Hepatocyte (in vitro differentiated cells): Measurements from ENCODE around the gene SLC16A7. TPM values are rescaled to one million over a fixed set of nuclear protein-coding genes. Genes with fewer than 3 reads are reported as not detected.

Experiments
- DNase-seq: peaks from one replicate; pipeline ENCODE4 v3.0.0-alpha.2; 2016; ENCODE audit warnings: low spot score
- H2AFZ ChIP-seq: fragments of 200-600 bp; sonication (generic); 2 replicates; pipeline ENCODE4 v1.6.0; 2016; ENCODE audit warnings: antibody characterized with exemption, mild to moderate bottlenecking
- H3K27ac ChIP-seq: fragments of 200-600 bp; sonication (generic); 2 replicates; pipeline ENCODE4 v1.5.1; 2016; ENCODE audit warnings: mild to moderate bottlenecking
- H3K27me3 ChIP-seq: fragments of 200-600 bp; sonication (generic); 2 replicates; pipeline ENCODE4 v1.6.1; 2016
- H3K36me3 ChIP-seq: fragments of 200-600 bp; sonication (generic); replicated peaks from 2 replicates; pipeline ENCODE4 v1.5.1; 2016; ENCODE audit warnings: low read depth; ENCODE audit not compliant: insufficient read depth
- H3K4me1 ChIP-seq: fragments of 200-600 bp; sonication (generic); 2 replicates; pipeline ENCODE4 v1.5.1; 2016; ENCODE audit warnings: mild to moderate bottlenecking, moderate library complexity; ENCODE audit not compliant: insufficient read depth
- H3K4me2 ChIP-seq: fragments of 200-600 bp; sonication (generic); 2 replicates; pipeline ENCODE4 v1.6.0; 2016
- H3K4me3 ChIP-seq: fragments of 200-600 bp; sonication (generic); 2 replicates; pipeline ENCODE4 v1.5.1; 2016; ENCODE audit warnings: mild to moderate bottlenecking
- H3K79me2 ChIP-seq: fragments of 200-600 bp; sonication (generic); 2 replicates; pipeline ENCODE4 v1.6.0; 2017; ENCODE audit warnings: mild to moderate bottlenecking
- H3K9me2 ChIP-seq: fragments of 200-600 bp; sonication (generic); replicated peaks from 2 replicates; pipeline ENCODE4 v1.6.0; 2017; ENCODE audit warnings: mild to moderate bottlenecking; ENCODE audit not compliant: insufficient read depth
- H3K9me3 ChIP-seq: fragments of 200-600 bp; sonication (generic); 2 replicates; pipeline ENCODE4 v1.5.1; 2016; ENCODE audit warnings: low read depth, mild to moderate bottlenecking
- H4K20me1 ChIP-seq: fragments of 200-600 bp; sonication (generic); 2 replicates; pipeline ENCODE4 v1.6.0; 2016; ENCODE audit warnings: mild to moderate bottlenecking; ENCODE audit not compliant: insufficient read depth, poor library complexity, severe bottlenecking
- CTCF ChIP-seq: fragments of 200-600 bp; sonication (generic); IDR thresholded peaks from 2 replicates; pipeline ENCODE4 v1.5.1; 2016; ENCODE audit warnings: antibody characterized with exemption, mild to moderate bottlenecking; ENCODE audit not compliant: poor library complexity
- EZH2 ChIP-seq: fragments of 200-600 bp; sonication (generic); IDR thresholded peaks from 2 replicates; pipeline ENCODE4 v1.6.1; 2016; ENCODE audit warnings: antibody characterized with exemption, mild to moderate bottlenecking, borderline replicate concordance
- EZH2phosphoT487 ChIP-seq: fragments of 200-600 bp; sonication (generic); IDR thresholded peaks from one replicate; pipeline ENCODE4 v1.6.1; 2018; ENCODE audit warnings: antibody characterized with exemption, mild to moderate bottlenecking, low read depth, moderate library complexity; ENCODE audit not compliant: unreplicated experiment, severe bottlenecking
- WGBS: methylation state at CpG from one replicate; pipeline ENCODE4 v1.1.6; 2016; ENCODE audit warnings: low lambda C conversion rate; ENCODE audit errors: missing lambda C conversion rate; 5-methylcytosine and 5-hydroxymethylcytosine counted together
- polyA plus RNA-seq: library from polyadenylated mRNA; unstranded; fragments of >200 nt; fragmentation: Nextera tagmentation; extraction: Ambion mirVana; gene quantifications from 2 replicates; pipeline ENCODE4 v1.2.1, GENCODE V29; 2016
- total RNA-seq: library from RNA; depleted of rRNA; stranded (reverse); fragments of >200 nt; gene quantifications from 2 replicates; pipeline ENCODE4 v1.2.3, GENCODE V29; 2014

The SLC16A7 gene
- total and polyA plus RNA-seq, 2 experiments from 2014 or later: 4.7 to 17.9 TPM

- no peak overlapping the region for H3K4me3 ChIP-seq
- 86% methylated on average over 2 of the region's 2 CpGs for WGBS
- H3K9me3 ChIP-seq: no peaks in the 10 kb centered on the region
- no peaks in the 10 kb centered on the region for H4K20me1 ChIP-seq
- H3K9me2 ChIP-seq: no peaks in the 10 kb centered on the region
- H3K27ac ChIP-seq: no peak overlapping the region
- no peaks in the 10 kb centered on the region for H3K27me3 ChIP-seq
- H3K4me1 ChIP-seq: no peaks in the 10 kb centered on the region
- H3K36me3 ChIP-seq: no peaks in the 10 kb centered on the region
- H2AFZ ChIP-seq: no peak overlapping the region
- H3K4me2 ChIP-seq: no peak overlapping the region
- DNase-seq: no peak
- no peak for TF ChIP-seq CTCF
- TF ChIP-seq EZH2: no peak
- TF ChIP-seq EZH2phosphoT487: no peak
- no peaks in the 10 kb centered on the region for H3K79me2 ChIP-seq
These were observed 127.7 kb downstream of the SLC16A7 start for GRCh38 chr12:59723520-59723919.

- no peak for DNase-seq
- Histone ChIP-seq H3K27me3 (no peaks in the 10 kb centered on the region), H3K4me1 (no peaks in the 10 kb centered on the region), H3K79me2 (no peaks in the 10 kb centered on the region), H3K9me2 (no peaks in the 10 kb centered on the region), H4K20me1 (no peaks in the 10 kb centered on the region), H3K36me3 (no peaks in the 10 kb centered on the region), H3K27ac (no peak overlapping the region), H3K4me3 (no peak overlapping the region), H3K9me3 (no peaks in the 10 kb centered on the region), H2AFZ (no peak overlapping the region), H3K4me2 (no peak overlapping the region)
- TF ChIP-seq EZH2: no peak
- TF ChIP-seq EZH2phosphoT487: no peak
- no peak for TF ChIP-seq CTCF
- WGBS: 91% methylated on average over 2 of the region's 2 CpGs
These were observed 128.3 kb downstream of the SLC16A7 start for GRCh38 chr12:59724011-59724695.

GRCh38 chr12:59733200-59733599 is 137.4 kb downstream of the SLC16A7 start:
- Histone ChIP-seq H2AFZ (no peak overlapping the region), H3K27me3 (no peaks in the 10 kb centered on the region), H4K20me1 (no peaks in the 10 kb centered on the region), H3K36me3 (no peaks in the 10 kb centered on the region), H3K9me2 (no peaks in the 10 kb centered on the region), H3K27ac (no peak overlapping the region), H3K4me2 (no peak overlapping the region), H3K9me3 (no peaks in the 10 kb centered on the region), H3K79me2 (no peaks in the 10 kb centered on the region), H3K4me1 (no peaks in the 10 kb centered on the region), H3K4me3 (no peak overlapping the region)
- DNase-seq: no peak
- TF ChIP-seq CTCF (no peak), EZH2 (no peak), EZH2phosphoT487 (no peak)
- 80% methylated on average over 8 of the region's 8 CpGs for WGBS
